Dendritic cell treated with granulocyte-macrophage colony-stimulating factor and Interleukin-4, amounts not matched to agents 40 ng/mL and 50 ng/mL, for 4 days (primary cell): ENCODE measurements around the gene MRTFA.

Experiments used
- H3K27ac Mint-ChIP-seq: one replicate; pipeline ENCODE4 v1.8.0; 2022; ENCODE audit warnings: mild to moderate bottlenecking, mixed read lengths
- H3K27me3 Mint-ChIP-seq: one replicate; pipeline ENCODE4 v1.8.0; 2022; ENCODE audit warnings: mild to moderate bottlenecking, mixed read lengths
- H3K36me3 Mint-ChIP-seq: one replicate; pipeline ENCODE4 v1.8.0; 2022; ENCODE audit warnings: low read depth, mixed read lengths
- H3K4me1 Mint-ChIP-seq: one replicate; pipeline ENCODE4 v1.8.0; 2022; ENCODE audit warnings: low read depth, mixed read lengths
- H3K4me3 Mint-ChIP-seq: one replicate; pipeline ENCODE4 v1.8.0; 2022; ENCODE audit warnings: mild to moderate bottlenecking, moderate library complexity, mixed read lengths
- H3K9me3 Mint-ChIP-seq: one replicate; pipeline ENCODE4 v1.8.0; 2022; ENCODE audit warnings: mixed read lengths
- intact Hi-C: fragments of 100-400 bp; cut with micrococcal nuclease; formaldehyde crosslinking; loops from one replicate; pipeline ENCODE4 v1.15.0; 2022

MRTFA gene

DNA sequence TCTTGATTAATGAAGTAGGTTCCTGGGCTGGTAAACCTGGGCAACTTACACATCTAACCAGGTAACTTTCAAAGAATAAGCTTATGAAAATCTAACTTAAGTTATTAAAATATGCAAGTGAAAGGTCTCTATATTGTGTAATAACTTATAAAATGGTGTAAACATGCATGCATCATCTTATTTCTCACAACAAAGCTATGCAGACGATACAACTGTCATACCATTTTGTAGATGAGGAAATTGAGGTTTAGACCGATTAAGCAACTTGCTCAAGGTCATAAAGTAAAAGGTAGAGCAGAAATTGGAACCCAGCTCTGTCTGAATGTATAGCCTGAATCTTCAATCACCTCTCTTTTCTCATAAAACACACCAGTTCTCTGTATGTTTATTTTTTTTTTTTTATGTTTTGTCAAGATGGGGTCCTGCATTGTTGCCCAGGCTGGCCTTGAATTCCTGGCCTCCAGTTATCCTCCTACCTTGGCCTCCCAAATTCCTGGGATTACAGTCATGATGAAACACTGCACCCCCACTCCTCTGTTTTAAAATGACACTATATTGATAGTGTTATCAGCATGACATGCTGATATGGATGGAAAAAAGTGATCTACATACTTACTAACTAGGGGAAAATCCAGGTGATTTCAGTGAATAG, 156.5 kb downstream of the MRTFA start:
- Mint-ChIP-seq H3K4me1 (peaks cover 45% of the 10 kb centered on the region), H3K9me3 (no peaks in the 10 kb centered on the region)
- intact Hi-C loops, result no loop called here

DNA sequence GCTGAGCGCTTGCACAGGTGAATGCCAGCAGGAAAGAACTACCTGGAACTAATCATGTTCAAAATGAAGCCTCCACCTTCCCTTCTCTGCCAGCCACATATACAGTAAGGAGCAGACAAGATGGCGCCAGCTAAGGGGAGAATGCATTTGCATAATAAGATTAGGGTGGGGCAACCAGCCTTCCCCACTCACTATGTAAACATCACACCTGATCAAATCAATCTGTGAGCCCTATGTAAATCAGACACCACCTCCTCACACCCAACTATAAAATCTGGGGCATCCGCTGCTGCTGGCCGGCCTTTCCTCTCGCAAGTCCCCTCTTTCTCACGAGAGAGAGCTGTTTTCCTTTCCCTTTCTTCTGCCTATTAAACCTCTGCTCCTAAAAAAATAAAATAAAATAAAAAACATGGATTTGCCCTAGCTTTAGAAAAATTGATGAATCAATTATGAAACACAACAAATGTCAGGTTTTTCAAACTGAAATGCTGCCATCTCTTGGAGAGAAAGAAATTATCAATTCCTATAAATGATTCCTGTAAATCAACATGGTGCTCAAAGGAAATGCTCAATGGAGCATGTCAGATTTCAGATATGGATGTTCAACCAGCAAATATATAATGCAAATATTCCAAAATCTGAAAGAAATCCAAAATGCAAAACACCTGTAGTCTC, 157.3 kb downstream of the MRTFA start:
- H3K36me3 Mint-ChIP-seq, result no peaks in the 10 kb centered on the region
- H3K27me3 Mint-ChIP-seq, result no peaks in the 10 kb centered on the region
- intact Hi-C loops, result no loop called here
- H3K27ac Mint-ChIP-seq, result no peak overlapping the region
- no peaks in the 10 kb centered on the region for H3K9me3 Mint-ChIP-seq
- H3K4me3 Mint-ChIP-seq, result no peak overlapping the region
- H3K4me1 Mint-ChIP-seq, result peaks cover 48% of the 10 kb centered on the region

More for the DNA sequence above, 156.5 kb downstream of the MRTFA start:
- Mint-ChIP-seq H3K4me3 (no peak overlapping the region), H3K36me3 (no peaks in the 10 kb centered on the region), H3K27me3 (no peaks in the 10 kb centered on the region), H3K27ac (no peak overlapping the region)

GRCh38 chr22:40478338-40479125, 158.0 kb downstream of the MRTFA start:
- intact Hi-C loops, result no loop called here
- Mint-ChIP-seq H3K9me3 (no peaks in the 10 kb centered on the region), H3K27ac (peak overlapping the region; percentile 64), H3K36me3 (no peaks in the 10 kb centered on the region), H3K27me3 (no peaks in the 10 kb centered on the region), H3K4me3 (no peak overlapping the region), H3K4me1 (peaks cover 49% of the 10 kb centered on the region)

GRCh38 chr22:40477683-40478337, 158.7 kb downstream of the MRTFA start:
- Mint-ChIP-seq H3K27me3 (no peaks in the 10 kb centered on the region), H3K9me3 (no peaks in the 10 kb centered on the region), H3K4me3 (peak overlapping the region; percentile 17), H3K27ac (peak overlapping the region; percentile 64), H3K4me1 (peaks cover 49% of the 10 kb centered on the region), H3K36me3 (no peaks in the 10 kb centered on the region)
- intact Hi-C loops, result no loop called here

GRCh38 chr22:40476341-40476740, 160.2 kb downstream of the MRTFA start:
- Mint-ChIP-seq H3K27me3 (no peaks in the 10 kb centered on the region), H3K4me3 (no peak overlapping the region), H3K9me3 (no peaks in the 10 kb centered on the region), H3K36me3 (no peaks in the 10 kb centered on the region), H3K4me1 (peaks cover 45% of the 10 kb centered on the region), H3K27ac (peak overlapping the region; percentile 19)
- intact Hi-C loops, result no loop called here

GRCh38 chr22:40473703-40474102, 162.8 kb downstream of the MRTFA start:
- intact Hi-C loops, result no loop called here
- no peak overlapping the region for H3K4me3 Mint-ChIP-seq
- no peaks in the 10 kb centered on the region for H3K27me3 Mint-ChIP-seq
- no peaks in the 10 kb centered on the region for H3K36me3 Mint-ChIP-seq
- no peak overlapping the region for H3K27ac Mint-ChIP-seq
- H3K4me1 Mint-ChIP-seq, result peaks cover 49% of the 10 kb centered on the region
- no peaks in the 10 kb centered on the region for H3K9me3 Mint-ChIP-seq

GRCh38 chr22:40472579-40472978, 163.9 kb downstream of the MRTFA start:
- Mint-ChIP-seq H3K9me3 (no peaks in the 10 kb centered on the region), H3K27ac (no peak overlapping the region), H3K27me3 (no peaks in the 10 kb centered on the region), H3K36me3 (no peaks in the 10 kb centered on the region), H3K4me3 (no peak overlapping the region), H3K4me1 (peaks cover 48% of the 10 kb centered on the region)
- intact Hi-C loops, result no loop called here

DNA sequence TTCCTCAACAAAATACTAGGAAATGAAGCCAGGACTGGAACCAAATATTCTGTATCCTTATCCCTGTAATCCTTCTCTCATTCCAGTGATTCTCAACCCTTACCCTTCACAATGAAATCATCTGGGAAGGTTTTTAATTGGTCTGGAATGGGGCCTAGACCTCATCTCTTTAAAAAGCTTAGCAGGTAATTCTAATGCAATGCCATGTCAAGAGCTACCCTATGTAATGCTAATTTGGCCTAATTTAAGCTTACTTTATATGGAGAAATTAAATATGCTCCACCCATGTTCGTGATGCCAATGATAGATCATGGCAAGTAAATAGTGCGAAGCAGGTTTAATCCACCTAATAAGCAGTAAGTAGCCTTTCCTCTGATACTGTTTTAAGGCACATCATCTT, 164.5 kb downstream of the MRTFA start:
- H3K9me3 Mint-ChIP-seq, result no peaks in the 10 kb centered on the region

GRCh38 chr22:40469181-40469580, 167.3 kb downstream of the MRTFA start:
- H3K27me3 Mint-ChIP-seq, result no peaks in the 10 kb centered on the region
- no peak overlapping the region for H3K4me3 Mint-ChIP-seq
- no peak overlapping the region for H3K27ac Mint-ChIP-seq
- intact Hi-C loops, result loop anchor here (10.0 kb wide), 1 partner anchor 94 kb away; the partner anchor contains the start of gene SGSM3
- H3K36me3 Mint-ChIP-seq, result no peaks in the 10 kb centered on the region
- H3K4me1 Mint-ChIP-seq, result peaks cover 37% of the 10 kb centered on the region
- H3K9me3 Mint-ChIP-seq, result no peaks in the 10 kb centered on the region

More for the DNA sequence above, 164.5 kb downstream of the MRTFA start:
- Mint-ChIP-seq H3K27me3 (no peaks in the 10 kb centered on the region), H3K36me3 (no peaks in the 10 kb centered on the region), H3K27ac (no peak overlapping the region), H3K4me1 (peaks cover 45% of the 10 kb centered on the region), H3K4me3 (no peak overlapping the region)
- intact Hi-C loops, result no loop called here

DNA sequence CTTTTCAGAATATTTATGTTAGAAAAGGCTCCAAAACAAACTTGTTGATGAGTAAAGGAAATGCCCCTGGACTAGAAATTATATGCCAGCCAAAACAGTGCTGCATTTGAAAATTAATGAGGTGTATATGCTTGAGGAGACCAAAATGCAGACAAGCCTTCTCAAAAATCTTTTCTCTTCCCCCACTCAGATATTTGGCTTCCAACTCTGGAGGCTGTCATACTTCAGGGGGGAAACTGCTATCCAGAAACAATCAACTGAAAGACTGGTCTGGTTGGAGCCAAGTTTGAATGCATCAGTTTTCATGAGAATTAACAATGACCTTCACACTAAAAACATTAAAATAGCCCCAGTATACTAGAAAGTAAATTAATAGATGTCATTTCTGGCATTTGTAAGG, 167.9 kb downstream of the MRTFA start:
- intact Hi-C loops, result loop anchor here (10.0 kb wide), 1 partner anchor 94 kb away; the partner anchor contains the start of gene SGSM3
- H3K4me3 Mint-ChIP-seq, result no peak overlapping the region
- H3K4me1 Mint-ChIP-seq, result peaks cover 41% of the 10 kb centered on the region
- H3K9me3 Mint-ChIP-seq, result no peaks in the 10 kb centered on the region
- H3K27ac Mint-ChIP-seq, result no peak overlapping the region
- no peaks in the 10 kb centered on the region for H3K36me3 Mint-ChIP-seq
- H3K27me3 Mint-ChIP-seq, result no peaks in the 10 kb centered on the region

DNA sequence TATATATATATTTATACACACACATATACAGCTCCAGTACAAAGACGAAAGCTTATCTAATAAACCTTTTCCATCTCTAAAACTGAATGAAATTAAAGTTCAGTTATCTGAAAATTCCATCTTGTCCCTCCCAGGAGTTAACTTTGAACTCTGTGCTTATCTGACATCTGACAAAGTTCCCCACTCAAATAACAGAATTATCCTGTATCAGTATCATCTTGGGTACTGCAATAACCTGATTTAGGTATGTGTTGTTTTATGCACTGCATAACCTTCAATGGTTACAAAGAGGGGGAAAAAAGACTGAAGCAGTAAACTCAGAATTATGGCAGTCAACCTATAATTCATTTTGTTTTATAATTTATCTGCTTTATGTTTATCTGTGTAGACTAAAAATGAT, 169.5 kb downstream of the MRTFA start:
- peaks cover 50% of the 10 kb centered on the region for H3K4me1 Mint-ChIP-seq
- no peak overlapping the region for H3K27ac Mint-ChIP-seq
- no peak overlapping the region for H3K4me3 Mint-ChIP-seq
- H3K9me3 Mint-ChIP-seq, result no peaks in the 10 kb centered on the region
- peaks cover 13% of the 10 kb centered on the region for H3K36me3 Mint-ChIP-seq
- no peaks in the 10 kb centered on the region for H3K27me3 Mint-ChIP-seq
- intact Hi-C loops, result loop anchor here (10.0 kb wide), 1 partner anchor 92 kb away; the partner anchor contains the start of gene SGSM3

- H3K36me3 Mint-ChIP-seq, result peaks cover 44% of the 10 kb centered on the region
- H3K9me3 Mint-ChIP-seq, result no peaks in the 10 kb centered on the region
- intact Hi-C loops, result loop anchor here (2.0 to 10.0 kb wide), 2 partner anchors 27 to 89 kb away; partner anchors contain the start of gene SGSM3
- peak overlapping the region; percentile 89 for H3K27ac Mint-ChIP-seq
- H3K4me3 Mint-ChIP-seq, result peak overlapping the region; percentile 91
- H3K27me3 Mint-ChIP-seq, result no peaks in the 10 kb centered on the region
- H3K4me1 Mint-ChIP-seq, result peaks cover 61% of the 10 kb centered on the region
Measured at GRCh38 chr22:40463683-40464082, 172.8 kb downstream of the MRTFA start.

DNA sequence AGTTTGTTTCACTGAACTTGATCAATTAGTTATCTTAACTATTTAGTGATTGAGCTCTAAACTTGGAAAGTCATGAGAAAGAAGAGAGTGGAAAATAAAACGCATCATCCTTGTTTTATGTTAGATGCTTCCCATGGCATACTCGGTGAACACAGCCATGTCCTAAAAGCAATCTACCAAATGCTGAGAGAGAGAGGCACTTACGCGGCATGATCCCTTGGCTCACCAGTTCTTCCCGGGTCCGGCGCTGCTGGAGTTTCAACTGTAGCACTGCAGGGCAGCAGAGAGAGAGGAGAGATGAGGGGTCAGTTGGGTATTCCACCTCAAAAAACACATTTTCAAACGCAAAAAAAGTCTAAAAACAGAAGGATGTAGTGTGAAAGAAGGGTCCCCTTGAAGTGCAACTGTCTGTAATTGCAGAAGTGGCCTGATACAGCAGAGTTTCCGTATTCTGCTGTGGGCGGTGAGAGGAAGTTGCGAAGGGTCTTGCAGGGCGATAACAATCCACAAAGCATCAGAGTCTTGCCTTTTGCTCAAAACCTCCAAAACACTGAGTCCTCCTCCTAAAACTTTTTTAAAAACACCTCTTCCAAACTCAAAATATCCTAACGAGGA, 173.4 kb downstream of the MRTFA start:
- H3K4me3 Mint-ChIP-seq, result peak overlapping the region; percentile 91
- peaks cover 61% of the 10 kb centered on the region for H3K4me1 Mint-ChIP-seq
- no peaks in the 10 kb centered on the region for H3K27me3 Mint-ChIP-seq
- H3K36me3 Mint-ChIP-seq, result peaks cover 50% of the 10 kb centered on the region
- intact Hi-C loops, result loop anchor here (2.0 to 10.0 kb wide), 2 partner anchors 26 to 88 kb away; partner anchors contain the start of gene SGSM3
- H3K27ac Mint-ChIP-seq, result peak overlapping the region; percentile 89
- no peaks in the 10 kb centered on the region for H3K9me3 Mint-ChIP-seq
